ENCODE measurements around the gene ADD3. TPM values are rescaled to one million over a fixed set of nuclear protein-coding genes. Genes with fewer than 3 reads are reported as not detected.

ADD3 gene
- total and polyA plus RNA-seq, 10 of the 15 experiments (the other 5 are each of a cell fraction or from before 2014, with no cell fraction given), result 27.3 to 129 (median 67.8) TPM

- H2AFZ ChIP-seq (ENCODE audit: control insufficient read depth, low read depth, low read length), result no peak overlapping the region
- H3K36me3 ChIP-seq (ENCODE audit: control insufficient read depth in 2 of 2, insufficient read depth in 2 of 2, low read length in 1 of 2), result no peaks in the 10 kb centered on the region
- RAD21 ChIA-PET (ENCODE audit: unreplicated experiment), result interaction anchor here (0.6 to 1.5 kb wide), 3 partner anchors 57 to 292 kb away, joined by 3 to 7 read pairs (median 3); no protein-coding TSS in a partner anchor
- intact Hi-C loops (cut with micrococcal nuclease; ENCODE audit: unreplicated experiment) (loop anchor here (5.0 to 10.0 kb wide), 2 partner anchors 49 to 317 kb away; partner anchors contain the start of gene ADD3), in situ Hi-C loops (cut with MboI) (no loop called here)
- no peak for DNase-seq (ENCODE audit: low read depth, low spot score)
- no peaks in the 10 kb centered on the region for H4K20me1 ChIP-seq (ENCODE audit: control insufficient read depth, insufficient read depth)
- no peak overlapping the region for H3K27ac ChIP-seq (ENCODE audit: control insufficient read depth, insufficient read depth)
- no peak overlapping the region for H3K4me2 ChIP-seq (ENCODE audit: control insufficient read depth, insufficient read depth)
- FAIRE-seq, result no peak
- SMC1A ChIA-PET (ENCODE audit: uncharacterized antibody, unreplicated experiment), result interaction anchor here (1.3 to 2.7 kb wide), 6 partner anchors 18 to 180 kb away, joined by 3 to 13 read pairs (median 6); no protein-coding TSS in a partner anchor
- H3K9me3 ChIP-seq (replicated peaks; ENCODE audit: control insufficient read depth, insufficient read depth, low read length), result no peaks in the 10 kb centered on the region
- CTCF ChIA-PET, result interaction anchor here (1.3 to 3.4 kb wide), 9 partner anchors 10 to 322 kb away, joined by 3 to 34 read pairs (median 7); no protein-coding TSS in a partner anchor
- 100% methylated on average over 2 of the region's 2 CpGs for WGBS (ENCODE audit: insufficient coverage, insufficient replicate concordance, low lambda C conversion rate, missing lambda C conversion rate)
- no peak overlapping the region for H3K9ac ChIP-seq (ENCODE audit: control insufficient read depth, insufficient read depth, low read length)
- TF ChIP-seq KAT2A (conservative IDR thresholded peaks at IDR 0.05; ENCODE audit: control insufficient read depth, low read depth, low read length) (no peak), CBFB (IDR thresholded peaks at IDR 0.05; ENCODE audit: low read depth) (no peak), RCOR1 (conservative IDR thresholded peaks at IDR 0.05; ENCODE audit: low read depth, low read length) (no peak), STAT1 (conservative IDR thresholded peaks at IDR 0.05) (no peak), MYC (IDR thresholded peaks at IDR 0.05; ENCODE audit: insufficient read depth, insufficient read length, insufficient replicate concordance, low read length, severe bottlenecking) (no peak), ZNF217 (IDR thresholded peaks at IDR 0.05) (no peak), KLF5 (IDR thresholded peaks at IDR 0.05; ENCODE audit: partially characterized antibody) (no peak), LARP7 (IDR thresholded peaks at IDR 0.05) (no peak), MEF2B (IDR thresholded peaks at IDR 0.05; ENCODE audit: partially characterized antibody, poor library complexity, severe bottlenecking) (no peak), NBN (IDR thresholded peaks at IDR 0.05) (no peak)
- TF ChIP-seq, protein P1, sequence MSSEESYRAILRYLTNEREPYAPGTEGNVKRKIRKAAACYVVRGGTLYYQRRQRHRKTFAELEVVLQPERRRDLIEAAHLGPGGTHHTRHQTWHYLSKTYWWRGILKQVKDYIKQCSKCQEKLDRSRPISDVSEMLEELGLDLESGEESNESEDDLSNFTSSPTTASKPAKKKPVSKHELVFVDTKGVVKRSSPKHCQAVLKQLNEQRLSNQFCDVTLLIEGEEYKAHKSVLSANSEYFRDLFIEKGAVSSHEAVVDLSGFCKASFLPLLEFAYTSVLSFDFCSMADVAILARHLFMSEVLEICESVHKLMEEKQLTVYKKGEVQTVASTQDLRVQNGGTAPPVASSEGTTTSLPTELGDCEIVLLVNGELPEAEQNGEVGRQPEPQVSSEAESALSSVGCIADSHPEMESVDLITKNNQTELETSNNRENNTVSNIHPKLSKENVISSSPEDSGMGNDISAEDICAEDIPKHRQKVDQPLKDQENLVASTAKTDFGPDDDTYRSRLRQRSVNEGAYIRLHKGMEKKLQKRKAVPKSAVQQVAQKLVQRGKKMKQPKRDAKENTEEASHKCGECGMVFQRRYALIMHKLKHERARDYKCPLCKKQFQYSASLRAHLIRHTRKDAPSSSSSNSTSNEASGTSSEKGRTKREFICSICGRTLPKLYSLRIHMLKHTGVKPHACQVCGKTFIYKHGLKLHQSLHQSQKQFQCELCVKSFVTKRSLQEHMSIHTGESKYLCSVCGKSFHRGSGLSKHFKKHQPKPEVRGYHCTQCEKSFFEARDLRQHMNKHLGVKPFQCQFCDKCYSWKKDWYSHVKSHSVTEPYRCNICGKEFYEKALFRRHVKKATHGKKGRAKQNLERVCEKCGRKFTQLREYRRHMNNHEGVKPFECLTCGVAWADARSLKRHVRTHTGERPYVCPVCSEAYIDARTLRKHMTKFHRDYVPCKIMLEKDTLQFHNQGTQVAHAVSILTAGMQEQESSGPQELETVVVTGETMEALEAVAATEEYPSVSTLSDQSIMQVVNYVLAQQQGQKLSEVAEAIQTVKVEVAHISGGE (CRISPR knock-in tag; IDR thresholded peaks at IDR 0.05), result no peak
- no peaks in the 10 kb centered on the region for H3K79me2 ChIP-seq (ENCODE audit: control insufficient read depth, insufficient read depth, low read length)
- H3K27me3 ChIP-seq (replicated peaks in 1 of 2; ENCODE audit: control insufficient read depth in 2 of 2, insufficient read depth in 2 of 2, low read length in 1 of 2), result no peaks in the 10 kb centered on the region; a peak in 1 of 4 replicates
- H3K4me3 ChIP-seq, result no peak overlapping the region
- POLR2A ChIA-PET, result interaction anchor here (1.5 kb wide), 1 partner anchor 47 kb away, joined by 3 read pairs; no protein-coding TSS in a partner anchor
- BruUV-seq (replicated peaks), result no TSS peak
- peaks cover 23% of the 10 kb centered on the region for H3K4me1 ChIP-seq (ENCODE audit: control insufficient read depth, insufficient read depth, low read length)
- ATAC-seq, result no peak
These were observed 49.7 kb upstream of the ADD3 start for GRCh38 chr10:109958059-109958458.

Data from GM12878 (cell line).